GM12892 (cell line): Measurements from ENCODE around the gene SHISA9.

Source experiments
- POLR2A ChIP-seq: IDR thresholded peaks from 2 replicates; pipeline ENCODE4 v1.6.1; 2011; ENCODE audit warnings: low read depth, low read length, control low read depth
- TAF1 ChIP-seq: IDR thresholded peaks from 2 replicates; pipeline ENCODE4 v1.6.1; 2011; ENCODE audit warnings: low read depth, mild to moderate bottlenecking, control low read depth, low read length, borderline replicate concordance

- TF ChIP-seq TAF1, result no peak
- TF ChIP-seq POLR2A, result no peak
Measured at GRCh38 chr16:13189250-13189649, 287.9 kb downstream of the SHISA9 start.
